Left ventricle myocardium inferior (tissue), 1 donor: Measurements from ENCODE around the gene ELMO1. TPM values are rescaled to one million over a fixed set of nuclear protein-coding genes. Genes with fewer than 3 reads are reported as not detected.

Experiments
- DNase-seq: peaks from one replicate; pipeline ENCODE4 v3.0.0-alpha.2; 2020
- H3K27ac ChIP-seq: fragments of 200-600 bp; replicated peaks from 2 replicates; pipeline ENCODE4 v1.8.0; 2021
- H3K27me3 ChIP-seq: fragments of 200-600 bp; 2 replicates; pipeline ENCODE4 v1.8.0; 2021; ENCODE audit warnings: low read depth
- H3K36me3 ChIP-seq: fragments of 200-600 bp; 2 replicates; pipeline ENCODE4 v1.8.0; 2021
- H3K4me1 ChIP-seq: fragments of 200-600 bp; 2 replicates; pipeline ENCODE4 v1.8.0; 2021
- H3K4me3 ChIP-seq: fragments of 200-600 bp; 2 replicates; pipeline ENCODE4 v1.8.0; 2021; ENCODE audit warnings: mild to moderate bottlenecking, moderate library complexity
- H3K9me3 ChIP-seq: fragments of 200-600 bp; replicated peaks from 2 replicates; pipeline ENCODE4 v1.8.0; 2021
- intact Hi-C: fragments of 100-400 bp; cut with micrococcal nuclease; formaldehyde crosslinking; loops from one replicate; pipeline ENCODE4 v1.11.0; 2022
- total RNA-seq: library from RNA; stranded (reverse); fragmentation: NEBNext Ultra II Directional; extraction: Animal tissue kit (Norgen Biotek cat#: 25700); gene quantifications from one replicate; pipeline ENCODE4 v1.2.1, GENCODE V29; 2021
- TF ChIP-seq, protein P1 (sequence below): fragments of 200-600 bp; IDR thresholded peaks from 2 replicates; pipeline ENCODE4 v1.8.0; 2021; ENCODE audit warnings: antibody characterized with exemption, mild to moderate bottlenecking, borderline replicate concordance
- donor health status: DM: no; HTN: yes; CAD: no; lungs with severe emphysema.

ELMO1 gene
- total RNA-seq, 1 donor from 2014 or later, result 10.0 TPM

DNA sequence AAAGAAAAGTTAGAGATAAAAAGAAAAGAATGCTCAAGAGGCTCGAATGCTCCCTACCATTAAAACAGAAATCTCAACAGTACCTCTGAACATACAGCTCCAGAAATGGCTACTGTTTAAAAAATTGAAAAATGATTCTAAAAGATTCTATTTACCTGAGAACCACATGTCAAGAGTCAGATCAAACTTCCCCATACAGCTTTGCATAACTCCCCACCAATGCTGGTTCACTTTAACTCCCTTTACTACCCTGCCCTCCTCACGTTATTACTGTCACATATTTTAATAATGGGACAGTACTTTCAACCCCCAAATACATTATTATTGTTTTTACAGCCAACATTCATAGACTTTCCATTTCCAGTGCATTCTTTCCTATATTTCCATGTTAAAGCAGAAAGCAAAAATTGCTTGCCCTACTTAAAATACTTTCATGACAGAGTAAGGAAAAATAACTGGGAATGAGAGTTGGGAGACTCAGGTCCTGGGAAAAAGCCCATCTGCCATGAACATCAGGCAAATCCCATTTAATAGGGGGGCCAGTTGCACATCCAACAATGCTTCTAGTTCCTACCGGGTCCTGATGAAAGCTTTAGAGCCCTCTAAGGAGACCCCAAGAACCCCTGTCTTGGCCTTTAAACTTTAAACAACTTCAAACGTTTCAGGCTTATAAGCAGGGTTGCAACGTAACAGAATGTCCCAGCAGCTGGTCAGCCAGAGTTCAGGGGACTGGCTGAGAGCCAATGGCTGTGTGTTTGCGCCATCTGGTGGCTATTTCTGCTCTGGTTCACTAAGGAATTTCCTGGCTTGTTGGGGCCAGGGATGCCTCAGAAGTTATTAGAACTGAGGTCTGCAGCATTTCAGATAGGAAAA, 247.4 kb downstream of the ELMO1 start:
- DNase-seq, result peak; percentile 76
- H3K27ac ChIP-seq, result peak overlapping the region; percentile 85
- peaks cover 18% of the 10 kb centered on the region for H3K9me3 ChIP-seq
- intact Hi-C loops, result no loop called here
- H3K4me1 ChIP-seq, result peaks cover 47% of the 10 kb centered on the region
- peaks cover 14% of the 10 kb centered on the region for H3K36me3 ChIP-seq
- TF ChIP-seq, protein P1, sequence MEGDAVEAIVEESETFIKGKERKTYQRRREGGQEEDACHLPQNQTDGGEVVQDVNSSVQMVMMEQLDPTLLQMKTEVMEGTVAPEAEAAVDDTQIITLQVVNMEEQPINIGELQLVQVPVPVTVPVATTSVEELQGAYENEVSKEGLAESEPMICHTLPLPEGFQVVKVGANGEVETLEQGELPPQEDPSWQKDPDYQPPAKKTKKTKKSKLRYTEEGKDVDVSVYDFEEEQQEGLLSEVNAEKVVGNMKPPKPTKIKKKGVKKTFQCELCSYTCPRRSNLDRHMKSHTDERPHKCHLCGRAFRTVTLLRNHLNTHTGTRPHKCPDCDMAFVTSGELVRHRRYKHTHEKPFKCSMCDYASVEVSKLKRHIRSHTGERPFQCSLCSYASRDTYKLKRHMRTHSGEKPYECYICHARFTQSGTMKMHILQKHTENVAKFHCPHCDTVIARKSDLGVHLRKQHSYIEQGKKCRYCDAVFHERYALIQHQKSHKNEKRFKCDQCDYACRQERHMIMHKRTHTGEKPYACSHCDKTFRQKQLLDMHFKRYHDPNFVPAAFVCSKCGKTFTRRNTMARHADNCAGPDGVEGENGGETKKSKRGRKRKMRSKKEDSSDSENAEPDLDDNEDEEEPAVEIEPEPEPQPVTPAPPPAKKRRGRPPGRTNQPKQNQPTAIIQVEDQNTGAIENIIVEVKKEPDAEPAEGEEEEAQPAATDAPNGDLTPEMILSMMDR, result peak; percentile 91
- H3K27me3 ChIP-seq, result no peaks in the 10 kb centered on the region
- no peak overlapping the region for H3K4me3 ChIP-seq

GRCh38 chr7:37198906-37199485, 249.7 kb downstream of the ELMO1 start:
- Histone ChIP-seq H3K9me3 (peaks cover 11% of the 10 kb centered on the region), H3K4me1 (peaks cover 69% of the 10 kb centered on the region), H3K27ac (no peak overlapping the region), H3K36me3 (peaks cover 4% of the 10 kb centered on the region), H3K4me3 (no peak overlapping the region), H3K27me3 (no peaks in the 10 kb centered on the region)
- DNase-seq, result peak; percentile 81
- TF ChIP-seq, protein P1, result peak; percentile 88
- intact Hi-C loops, result loop anchor here (10.0 kb wide), 1 partner anchor 714 kb away; no protein-coding TSS in a partner anchor

- Histone ChIP-seq H3K4me3 (no peak overlapping the region), H3K27ac (no peak overlapping the region), H3K4me1 (peaks cover 76% of the 10 kb centered on the region), H3K36me3 (no peaks in the 10 kb centered on the region), H3K27me3 (no peaks in the 10 kb centered on the region), H3K9me3 (peaks cover 4% of the 10 kb centered on the region)
- no peak for DNase-seq
- intact Hi-C loops, result loop anchor here (10.0 kb wide), 1 partner anchor 713 kb away; no protein-coding TSS in a partner anchor
- TF ChIP-seq, protein P1, result no peak
Measured at GRCh38 chr7:37198041-37198905, 250.4 kb downstream of the ELMO1 start.

DNA sequence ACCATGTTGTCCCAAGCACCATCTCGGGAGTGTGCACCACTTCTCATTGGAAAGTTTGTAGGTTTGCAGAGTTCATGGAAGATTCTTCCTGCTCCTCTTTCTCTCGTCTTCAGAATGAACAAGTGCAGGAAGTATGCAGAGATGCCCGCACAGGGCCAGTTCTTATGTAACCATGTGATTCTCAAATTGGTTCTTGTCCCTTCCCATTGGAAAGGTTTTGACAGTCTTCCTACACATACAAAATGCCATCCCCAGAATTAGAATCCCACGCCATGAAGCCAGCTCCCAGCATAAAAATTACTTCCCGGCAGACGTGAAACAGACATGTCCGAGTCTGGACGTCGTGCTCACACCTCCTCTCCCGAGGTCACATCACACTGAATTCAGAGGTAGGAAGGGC, 251.6 kb downstream of the ELMO1 start:
- H3K4me3 ChIP-seq, result no peak overlapping the region
- H3K36me3 ChIP-seq, result no peaks in the 10 kb centered on the region
- H3K27ac ChIP-seq, result no peak overlapping the region
- H3K9me3 ChIP-seq, result no peaks in the 10 kb centered on the region
- TF ChIP-seq, protein P1, result no peak
- intact Hi-C loops, result loop anchor here (10.0 kb wide), 1 partner anchor 712 kb away; no protein-coding TSS in a partner anchor
- peaks cover 81% of the 10 kb centered on the region for H3K4me1 ChIP-seq
- H3K27me3 ChIP-seq, result no peaks in the 10 kb centered on the region
- no peak for DNase-seq

DNA sequence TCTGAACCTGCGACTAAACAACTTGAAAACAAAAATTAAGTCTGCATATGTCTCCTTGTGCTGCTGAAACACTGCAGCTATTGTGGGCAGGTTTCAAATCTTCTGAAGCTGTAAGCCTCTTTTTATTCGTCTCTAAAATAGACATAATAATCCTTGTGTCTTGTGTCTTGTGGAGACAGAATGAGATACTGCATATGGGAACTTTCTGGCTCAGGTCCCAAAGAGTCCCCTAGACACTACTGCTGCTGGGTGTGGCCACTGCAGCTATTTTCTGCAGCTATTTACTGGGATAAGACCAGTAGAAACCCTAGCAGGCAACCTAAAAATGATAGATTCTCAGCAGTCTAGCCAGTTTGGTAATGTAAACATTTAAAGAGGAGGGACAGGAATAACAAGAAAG, 252.0 kb downstream of the ELMO1 start:
- TF ChIP-seq, protein P1, result no peak
- no peak for DNase-seq
- Histone ChIP-seq H3K27me3 (no peaks in the 10 kb centered on the region), H3K36me3 (no peaks in the 10 kb centered on the region), H3K4me1 (peaks cover 76% of the 10 kb centered on the region), H3K9me3 (no peaks in the 10 kb centered on the region), H3K27ac (peak overlapping the region; percentile 4), H3K4me3 (no peak overlapping the region)
- intact Hi-C loops, result loop anchor here (10.0 kb wide), 1 partner anchor 712 kb away; no protein-coding TSS in a partner anchor
